Measurements from ENCODE around the gene ATAD5.

DNA sequence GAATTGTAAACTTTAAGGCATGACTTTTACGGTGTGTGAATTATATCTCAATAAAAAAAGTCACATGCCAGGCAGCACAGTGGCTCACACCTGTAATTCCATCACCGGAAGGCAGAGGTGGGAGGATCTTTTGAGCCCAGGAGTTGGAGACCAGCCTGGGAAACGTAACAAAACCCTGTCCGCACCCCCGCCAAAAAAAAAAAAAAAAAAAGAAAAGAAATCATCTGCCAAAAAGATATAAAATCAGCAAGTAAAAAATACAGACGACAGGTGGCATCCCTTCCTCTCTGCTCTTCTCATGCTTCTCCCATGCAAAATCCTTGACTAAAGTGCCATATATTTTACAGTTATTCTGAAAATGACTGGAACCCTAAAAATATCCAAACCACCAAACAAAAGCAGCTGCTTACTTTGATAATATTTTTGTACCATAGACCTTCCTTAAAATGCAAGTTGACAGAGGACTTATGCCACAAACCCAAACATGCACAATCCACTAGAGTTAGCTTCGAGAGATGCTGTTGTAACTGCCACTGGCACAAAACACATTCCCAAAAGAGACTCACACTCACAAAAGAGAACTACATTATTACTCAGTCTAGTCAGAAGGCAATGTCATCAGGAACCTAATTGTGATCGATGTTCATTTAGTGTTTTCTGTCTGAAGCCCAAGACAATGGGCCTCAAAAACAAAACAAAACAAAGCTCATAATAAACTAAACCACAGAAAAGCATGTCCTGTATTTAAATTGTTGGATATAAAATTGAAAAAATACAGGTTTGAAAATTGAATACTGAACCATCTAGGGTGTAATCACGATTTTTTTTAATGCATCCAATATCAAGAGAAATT, 9.7 kb upstream of the ATAD5 start:
- TF ChIP-seq SP3 (tag by site-specific recombination; IDR thresholded peaks at IDR 0.05) (no peak), ZNF221 (tag by site-specific recombination; IDR thresholded peaks at IDR 0.05; ENCODE audit: borderline replicate concordance) (no peak)
- TF ChIP-seq, protein P1, sequence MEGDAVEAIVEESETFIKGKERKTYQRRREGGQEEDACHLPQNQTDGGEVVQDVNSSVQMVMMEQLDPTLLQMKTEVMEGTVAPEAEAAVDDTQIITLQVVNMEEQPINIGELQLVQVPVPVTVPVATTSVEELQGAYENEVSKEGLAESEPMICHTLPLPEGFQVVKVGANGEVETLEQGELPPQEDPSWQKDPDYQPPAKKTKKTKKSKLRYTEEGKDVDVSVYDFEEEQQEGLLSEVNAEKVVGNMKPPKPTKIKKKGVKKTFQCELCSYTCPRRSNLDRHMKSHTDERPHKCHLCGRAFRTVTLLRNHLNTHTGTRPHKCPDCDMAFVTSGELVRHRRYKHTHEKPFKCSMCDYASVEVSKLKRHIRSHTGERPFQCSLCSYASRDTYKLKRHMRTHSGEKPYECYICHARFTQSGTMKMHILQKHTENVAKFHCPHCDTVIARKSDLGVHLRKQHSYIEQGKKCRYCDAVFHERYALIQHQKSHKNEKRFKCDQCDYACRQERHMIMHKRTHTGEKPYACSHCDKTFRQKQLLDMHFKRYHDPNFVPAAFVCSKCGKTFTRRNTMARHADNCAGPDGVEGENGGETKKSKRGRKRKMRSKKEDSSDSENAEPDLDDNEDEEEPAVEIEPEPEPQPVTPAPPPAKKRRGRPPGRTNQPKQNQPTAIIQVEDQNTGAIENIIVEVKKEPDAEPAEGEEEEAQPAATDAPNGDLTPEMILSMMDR (tag by site-specific recombination; IDR thresholded peaks at IDR 0.05) = no peak
